GM12801 (cell line): ENCODE measurements around the gene EIF1AD.

ENCODE experiments used
- TF ChIP-seq, protein P1 (sequence below): IDR thresholded peaks from one replicate; pipeline ENCODE4 v1.5.1; 2011; ENCODE audit warnings: control low read depth; ENCODE audit not compliant: insufficient read length; ENCODE audit errors: extremely low read depth

Gene EIF1AD

DNA sequence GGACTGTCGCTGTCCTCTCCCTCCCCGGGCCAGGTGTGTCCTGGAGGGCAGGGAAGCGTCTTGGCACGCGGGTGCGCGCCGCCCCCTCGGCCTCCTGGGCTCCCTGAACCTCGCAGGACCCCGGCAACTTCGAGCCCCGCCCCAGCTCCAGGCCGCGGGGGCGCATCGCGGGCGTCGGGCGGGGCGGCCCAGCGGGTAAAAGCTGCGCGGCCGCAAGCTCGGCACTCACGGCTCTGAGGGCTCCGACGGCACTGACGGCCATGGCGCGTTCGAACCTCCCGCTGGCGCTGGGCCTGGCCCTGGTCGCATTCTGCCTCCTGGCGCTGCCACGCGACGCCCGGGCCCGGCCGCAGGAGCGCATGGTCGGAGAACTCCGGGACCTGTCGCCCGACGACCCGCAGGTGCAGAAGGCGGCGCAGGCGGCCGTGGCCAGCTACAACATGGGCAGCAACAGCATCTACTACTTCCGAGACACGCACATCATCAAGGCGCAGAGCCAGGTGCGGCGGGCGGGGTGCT, 9.9 kb upstream of the EIF1AD start, which contains the start of gene CST6:
CST6 (plus strand) TSS at position 224 of the 519 bp plus-strand sequence; CDS start at position 261, 37 bp downstream.
- TF ChIP-seq, protein P1, sequence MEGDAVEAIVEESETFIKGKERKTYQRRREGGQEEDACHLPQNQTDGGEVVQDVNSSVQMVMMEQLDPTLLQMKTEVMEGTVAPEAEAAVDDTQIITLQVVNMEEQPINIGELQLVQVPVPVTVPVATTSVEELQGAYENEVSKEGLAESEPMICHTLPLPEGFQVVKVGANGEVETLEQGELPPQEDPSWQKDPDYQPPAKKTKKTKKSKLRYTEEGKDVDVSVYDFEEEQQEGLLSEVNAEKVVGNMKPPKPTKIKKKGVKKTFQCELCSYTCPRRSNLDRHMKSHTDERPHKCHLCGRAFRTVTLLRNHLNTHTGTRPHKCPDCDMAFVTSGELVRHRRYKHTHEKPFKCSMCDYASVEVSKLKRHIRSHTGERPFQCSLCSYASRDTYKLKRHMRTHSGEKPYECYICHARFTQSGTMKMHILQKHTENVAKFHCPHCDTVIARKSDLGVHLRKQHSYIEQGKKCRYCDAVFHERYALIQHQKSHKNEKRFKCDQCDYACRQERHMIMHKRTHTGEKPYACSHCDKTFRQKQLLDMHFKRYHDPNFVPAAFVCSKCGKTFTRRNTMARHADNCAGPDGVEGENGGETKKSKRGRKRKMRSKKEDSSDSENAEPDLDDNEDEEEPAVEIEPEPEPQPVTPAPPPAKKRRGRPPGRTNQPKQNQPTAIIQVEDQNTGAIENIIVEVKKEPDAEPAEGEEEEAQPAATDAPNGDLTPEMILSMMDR = no peak

DNA sequence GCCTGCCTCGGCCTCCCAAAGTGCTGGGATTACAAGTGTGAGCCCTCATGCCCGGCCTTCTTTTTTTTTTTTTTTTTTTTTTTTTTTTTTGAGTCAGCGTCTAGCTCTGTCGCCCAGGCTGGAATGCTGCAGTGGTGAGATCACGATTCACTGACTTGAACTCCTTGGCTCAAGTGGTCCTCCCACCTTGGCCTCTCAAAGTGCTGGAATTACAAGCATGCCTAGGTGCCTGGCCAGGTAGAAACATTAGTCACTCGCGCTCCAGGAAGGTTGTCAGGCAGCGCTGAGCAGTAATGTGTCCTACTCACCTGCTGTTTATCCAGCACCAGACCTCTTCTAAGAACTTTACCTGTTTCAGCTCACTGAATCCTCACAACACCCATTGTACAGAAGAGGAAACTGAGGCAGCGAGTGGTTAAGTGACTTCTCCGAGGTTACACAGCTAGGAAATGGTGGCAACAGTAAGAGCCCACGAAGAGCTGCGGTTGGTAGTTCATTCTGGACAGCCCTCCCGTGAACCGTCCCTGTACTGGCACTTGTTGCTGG, 9.4 kb upstream of the EIF1AD start:
- TF ChIP-seq, protein P1 = no peak

DNA sequence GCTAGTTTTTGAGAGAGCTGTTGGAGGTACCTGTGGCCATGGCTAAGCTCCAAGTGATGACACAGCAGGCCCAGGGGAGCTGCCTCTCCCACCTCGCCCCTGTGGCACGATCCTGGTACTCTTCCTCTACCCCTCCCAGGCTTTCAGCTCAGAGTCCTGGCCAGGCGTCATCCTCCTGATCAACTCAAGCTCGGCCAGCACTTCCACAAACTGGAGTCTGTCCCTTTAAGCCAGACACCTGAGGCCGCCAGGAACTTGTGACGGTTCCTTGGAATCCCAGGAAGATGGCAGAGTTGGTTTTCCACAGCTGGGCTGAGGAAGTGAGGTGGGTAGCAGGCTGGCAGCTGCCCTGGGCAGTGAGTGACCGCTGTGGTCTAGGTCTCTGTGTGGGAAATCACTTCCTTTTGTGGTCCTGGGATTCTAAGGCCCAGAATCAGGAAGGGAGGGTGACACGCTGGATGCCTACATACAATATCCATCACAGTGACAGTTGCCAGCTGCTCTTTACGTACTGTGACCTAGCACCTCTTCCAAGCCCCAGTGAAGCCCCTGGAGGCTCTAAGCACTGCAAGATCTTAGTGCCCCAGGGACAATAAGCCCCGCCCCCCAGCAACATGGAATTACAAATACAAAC, 6.6 kb upstream of the EIF1AD start:
- TF ChIP-seq, protein P1 = no peak

DNA sequence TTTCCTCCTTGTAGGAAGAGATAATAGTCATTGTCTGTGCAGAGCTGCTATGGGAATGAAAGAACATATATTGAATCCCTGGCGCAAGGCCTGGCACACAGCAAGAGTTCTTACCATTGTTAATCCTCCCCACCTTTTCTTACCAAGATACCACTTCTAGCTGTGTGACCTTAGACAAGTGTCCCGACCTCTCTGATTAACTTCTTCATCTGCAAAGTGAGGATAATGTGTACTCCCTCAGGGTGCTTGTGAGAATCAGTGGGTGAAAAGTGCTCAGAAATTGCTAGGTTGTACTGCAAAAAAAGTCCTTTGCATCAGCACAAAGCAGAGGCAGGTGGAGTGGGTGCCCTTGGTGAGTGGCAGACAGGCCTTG, 6.1 kb upstream of the EIF1AD start:
- TF ChIP-seq, protein P1 = no peak

DNA sequence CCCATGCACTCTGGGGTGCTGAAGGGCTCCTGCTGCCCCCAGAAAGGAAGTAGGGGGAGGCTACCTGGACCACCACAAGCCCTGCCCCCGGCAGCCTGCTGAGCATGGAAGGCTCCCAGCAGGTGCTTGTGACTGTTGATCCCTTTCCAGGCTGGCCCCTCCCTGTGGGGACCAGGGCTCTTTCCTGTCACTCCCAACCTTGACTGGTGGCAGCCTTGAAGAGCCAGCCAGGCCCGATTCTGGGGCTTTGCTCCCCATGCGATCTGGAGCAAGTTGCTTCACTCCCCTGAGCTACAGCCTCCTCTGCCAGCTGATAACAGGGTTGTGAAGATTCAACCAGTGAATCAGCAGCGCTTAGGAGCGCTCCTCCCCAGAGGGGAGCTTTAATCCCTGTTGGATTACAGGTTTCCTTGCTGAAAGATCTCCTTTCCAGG, 5.3 kb upstream of the EIF1AD start:
- TF ChIP-seq, protein P1 = no peak

DNA sequence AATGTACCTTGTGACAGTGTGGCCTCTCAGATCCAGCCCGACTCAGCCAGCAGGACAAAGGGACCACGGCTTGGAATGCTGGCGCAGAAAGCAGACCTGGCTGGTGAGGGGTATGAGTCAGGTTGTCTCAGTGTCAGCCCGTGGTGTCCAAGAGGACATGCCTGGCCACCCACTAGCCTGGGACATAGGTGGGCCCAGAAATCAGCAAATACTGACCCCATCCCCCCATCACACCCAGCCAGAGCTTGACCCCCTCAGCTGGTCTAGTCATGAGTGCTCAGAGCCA, 4.9 kb upstream of the EIF1AD start:
- TF ChIP-seq, protein P1 = no peak

DNA sequence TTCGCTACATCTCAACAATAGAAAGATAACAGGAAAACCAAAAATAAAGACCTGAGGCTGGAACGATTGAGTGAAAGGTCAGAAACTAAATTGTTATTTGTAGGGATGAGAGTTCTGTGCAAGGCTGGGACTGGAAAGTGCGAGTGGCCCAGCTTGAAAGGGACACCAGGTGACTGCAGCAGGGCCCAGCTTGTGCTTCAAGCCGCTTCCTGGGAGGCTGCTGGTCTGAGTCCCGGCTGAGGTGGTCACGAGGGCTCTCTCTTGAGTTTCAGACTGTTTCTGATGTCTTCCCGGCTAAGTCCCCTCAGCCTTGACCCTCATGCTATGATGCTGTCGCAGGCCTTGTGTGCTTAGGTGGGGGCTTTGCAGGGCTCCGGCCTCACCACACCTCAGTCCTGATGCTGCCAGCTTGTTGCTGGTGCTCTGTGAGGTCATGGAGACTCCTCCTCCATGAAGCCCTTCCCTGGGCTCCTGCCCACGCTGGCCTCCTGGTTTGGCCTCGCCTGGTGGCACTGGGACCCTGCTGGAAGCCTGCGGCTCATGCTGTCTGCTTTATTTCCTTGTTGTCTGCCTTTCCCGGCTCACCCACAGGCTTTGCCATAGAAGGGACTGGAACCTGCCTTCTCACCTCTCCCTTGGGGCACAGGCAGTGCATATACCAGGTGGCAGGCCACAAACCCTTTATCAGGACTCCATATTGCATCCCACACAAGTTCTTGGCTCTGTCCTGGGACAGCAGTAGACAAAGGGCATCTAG, 4.4 kb upstream of the EIF1AD start:
- TF ChIP-seq, protein P1 = no peak
